Measurements from ENCODE around the gene STYK1.

DNA sequence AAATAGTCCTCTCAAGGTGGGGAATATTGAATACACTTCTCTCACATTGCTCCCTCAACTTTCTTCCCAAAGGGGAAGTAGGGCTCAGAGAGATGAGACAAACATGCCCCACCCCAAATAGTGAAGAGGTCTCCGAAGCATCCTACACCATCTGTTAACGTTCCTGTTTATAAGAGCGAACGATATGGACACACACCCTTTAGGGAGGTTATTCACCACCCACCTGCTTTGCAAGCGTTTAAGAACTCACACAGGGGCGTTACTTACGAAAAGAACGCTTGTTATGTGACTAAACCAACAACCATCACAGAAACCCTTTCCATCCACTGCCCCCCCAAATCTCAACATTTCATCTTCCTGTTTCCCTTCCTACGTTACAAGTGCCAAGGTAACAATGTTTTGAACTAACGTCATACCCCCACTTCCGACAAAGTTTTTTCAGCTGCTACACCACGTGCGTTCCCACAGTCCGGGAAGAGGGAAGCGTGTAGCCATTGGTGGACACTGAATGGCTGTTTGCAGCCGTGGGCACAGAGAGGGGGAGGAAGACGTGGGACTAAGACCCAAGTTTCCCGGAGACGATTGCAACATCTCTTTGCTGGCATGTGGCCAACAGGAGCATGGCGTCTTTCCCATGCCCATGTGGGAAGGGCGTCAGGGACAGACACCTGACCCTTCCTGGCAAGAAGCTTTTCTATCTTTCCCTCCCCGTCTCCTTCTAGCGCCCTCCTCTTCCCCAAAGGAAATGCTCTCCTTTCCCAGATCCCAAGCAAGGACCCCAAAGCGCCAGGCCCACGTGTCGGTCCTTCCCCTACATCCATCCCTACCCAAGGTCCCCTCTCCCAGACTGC is 48.0 kb upstream of the STYK1 start:
- no peak for TF ChIP-seq FOXA1 (IDR thresholded peaks at IDR 0.05)
- TF ChIP-seq SUZ12 (IDR thresholded peaks at IDR 0.05) = no peak
- TF ChIP-seq LEF1 (IDR thresholded peaks at IDR 0.05; ENCODE audit: borderline replicate concordance) = no peak
- peak; percentile 57; the same call in 1 of the 2 replicates for TF ChIP-seq CTBP1 (IDR thresholded peaks at IDR 0.05; ENCODE audit: borderline replicate concordance)
- no peak; the same call in none of the 2 replicates for TF ChIP-seq FOXK2 (IDR thresholded peaks at IDR 0.05)
- no peak for TF ChIP-seq SP1 (IDR thresholded peaks at IDR 0.05)
- TF ChIP-seq HDGF (IDR thresholded peaks at IDR 0.05; ENCODE audit: borderline replicate concordance) = no peak
- no peak for TF ChIP-seq ARNT (IDR thresholded peaks at IDR 0.05)
- TF ChIP-seq FOXM1 (IDR thresholded peaks at IDR 0.05; ENCODE audit: borderline replicate concordance) = no peak
- no peak for TF ChIP-seq BHLHE40 (IDR thresholded peaks at IDR 0.05; ENCODE audit: borderline replicate concordance)
- TF ChIP-seq ZNF384 (IDR thresholded peaks at IDR 0.05) = no peak
- TF ChIP-seq TARDBP (IDR thresholded peaks at IDR 0.05) = no peak
